Measurements from ENCODE around the gene PAX2.

Gene PAX2

DNA sequence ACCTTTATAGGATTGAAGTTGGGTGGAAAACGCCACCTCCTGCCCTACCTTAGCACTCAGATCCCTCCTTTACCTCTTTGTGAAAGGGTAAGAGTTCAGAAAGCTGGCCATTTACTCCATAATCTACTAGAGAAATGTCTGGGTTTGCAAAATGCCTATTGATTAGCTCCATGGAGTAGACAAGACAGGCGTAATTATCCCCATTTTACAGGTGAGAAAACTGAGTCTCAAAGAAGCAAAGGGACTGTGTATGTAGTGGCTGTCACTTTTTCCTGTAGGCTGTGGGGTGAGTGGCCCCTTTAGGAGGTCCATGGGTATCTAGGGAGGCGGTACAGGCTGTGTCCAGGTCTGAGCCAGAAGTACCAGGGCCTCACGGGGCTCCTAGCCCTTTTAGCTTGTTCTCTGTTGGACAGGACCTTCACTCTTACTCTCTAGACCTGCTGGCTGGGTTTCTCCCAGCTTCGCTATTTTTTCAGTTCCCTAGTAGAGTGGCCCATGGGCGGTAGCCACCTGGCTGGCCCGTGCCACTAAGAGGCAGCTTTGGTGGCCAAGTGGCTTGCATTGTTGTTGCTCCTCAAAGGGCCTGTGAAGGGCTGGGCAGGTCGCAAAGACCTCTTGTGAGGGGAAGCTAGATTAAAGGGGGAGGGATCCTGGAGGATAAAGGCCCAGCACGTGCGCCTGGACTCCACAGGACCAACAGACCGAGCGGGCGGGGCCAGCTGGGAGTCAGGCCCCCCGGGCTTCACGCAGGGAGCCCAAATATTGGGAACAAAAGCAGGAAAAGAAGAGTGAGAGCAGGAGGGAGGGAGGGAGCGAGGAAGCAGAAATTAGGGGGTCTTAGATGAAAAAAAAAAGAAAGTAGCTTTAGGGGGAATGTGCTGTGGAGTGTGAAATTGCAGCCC lies 4.7 kb upstream of the PAX2 start:
- DNase-seq, result no peak

GRCh38 chr10:100741378-100742075 lies 3.9 kb upstream of the PAX2 start:
- DNase-seq, result no peak

GRCh38 chr10:100742076-100742771 lies 3.2 kb upstream of the PAX2 start:
- no peak for DNase-seq

- no peak for DNase-seq
Observed at GRCh38 chr10:100742936-100743335, 2.4 kb upstream of the PAX2 start.

GRCh38 chr10:100743626-100744135 lies 1.7 kb upstream of the PAX2 start:
- DNase-seq, result peak; percentile 7 to 31 (median 22)

DNA sequence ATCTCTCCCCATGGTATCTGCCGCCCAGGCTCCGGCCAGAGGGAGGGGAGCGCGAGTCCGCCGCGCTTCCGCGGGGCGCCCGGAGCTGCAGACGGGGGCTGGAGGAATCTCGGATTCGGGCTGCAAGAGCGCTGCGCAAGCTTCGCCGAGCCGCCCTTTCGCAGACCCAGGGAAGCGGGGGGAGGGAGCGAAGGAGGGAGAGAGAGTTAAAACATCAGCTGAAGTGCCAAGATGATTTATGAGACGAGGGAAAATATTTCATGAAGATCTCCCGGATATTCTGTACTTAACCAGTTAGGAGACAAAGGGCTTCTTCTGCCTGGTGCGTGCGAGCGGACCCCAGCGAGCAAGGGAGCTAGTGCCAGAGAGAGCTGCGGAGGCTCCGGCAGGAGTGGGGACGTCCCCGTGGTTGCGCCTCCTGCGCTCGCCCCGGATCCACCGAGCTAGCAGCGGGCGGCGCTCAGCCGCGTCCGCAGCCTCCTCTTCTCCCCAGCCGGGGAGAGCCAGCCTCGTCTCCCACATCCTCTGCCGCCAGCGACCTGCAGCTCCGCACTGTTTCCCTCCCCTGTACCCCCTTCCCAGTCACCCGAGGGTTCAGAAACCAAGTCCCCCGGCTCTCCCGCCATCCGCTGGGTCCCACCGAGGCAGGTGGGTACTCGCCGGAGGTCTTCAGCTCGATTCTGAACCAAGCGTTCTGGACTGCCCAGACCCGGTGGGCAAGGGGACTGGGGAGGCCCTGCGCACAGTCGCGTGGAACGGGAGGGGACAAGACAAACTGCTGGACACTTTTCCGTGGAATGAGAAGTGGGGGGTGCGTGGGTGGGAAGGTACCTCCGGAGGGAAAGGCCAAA lies 1.0 kb upstream of the PAX2 start:
- no peak for DNase-seq

DNA sequence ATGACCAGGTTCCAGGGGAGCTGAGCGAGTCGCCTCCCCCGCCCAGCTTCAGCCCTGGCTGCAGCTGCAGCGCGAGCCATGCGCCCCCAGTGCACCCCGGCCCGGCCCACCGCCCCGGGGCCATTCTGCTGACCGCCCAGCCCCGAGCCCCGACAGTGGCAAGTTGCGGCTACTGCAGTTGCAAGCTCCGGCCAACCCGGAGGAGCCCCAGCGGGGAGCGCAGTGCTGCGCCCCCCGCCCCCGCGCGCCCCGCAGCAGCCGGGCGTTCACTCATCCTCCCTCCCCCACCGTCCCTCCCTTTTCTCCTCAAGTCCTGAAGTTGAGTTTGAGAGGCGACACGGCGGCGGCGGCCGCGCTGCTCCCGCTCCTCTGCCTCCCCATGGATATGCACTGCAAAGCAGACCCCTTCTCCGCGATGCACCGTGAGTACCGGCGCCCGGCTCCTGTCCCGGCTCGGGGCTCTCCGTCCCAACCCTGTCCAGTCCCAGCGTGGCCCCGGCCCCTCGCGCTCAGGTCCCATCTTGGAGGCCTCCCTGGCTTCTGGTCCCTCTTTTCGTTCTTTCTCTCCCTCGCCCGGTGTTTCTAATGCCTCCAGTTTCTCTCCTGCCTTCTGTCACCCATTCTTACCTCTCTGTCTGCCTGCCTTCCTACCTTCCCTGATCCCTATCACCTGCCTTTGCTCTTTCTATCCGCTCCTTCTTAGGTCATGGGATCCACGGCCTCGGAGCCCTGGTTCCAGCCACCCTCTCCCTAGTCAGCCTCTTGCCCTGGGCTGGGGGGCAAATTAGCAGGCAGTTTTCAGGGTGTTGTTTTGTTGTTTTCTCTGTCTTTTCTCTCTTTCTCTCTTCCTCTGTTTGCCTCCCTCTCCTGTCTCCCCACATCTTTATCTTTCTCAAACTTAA lies 751 bp downstream of the PAX2 start:
- no peak for DNase-seq

- no peak for DNase-seq
Observed at GRCh38 chr10:100746784-100747455, 1.5 kb downstream of the PAX2 start.

DNA sequence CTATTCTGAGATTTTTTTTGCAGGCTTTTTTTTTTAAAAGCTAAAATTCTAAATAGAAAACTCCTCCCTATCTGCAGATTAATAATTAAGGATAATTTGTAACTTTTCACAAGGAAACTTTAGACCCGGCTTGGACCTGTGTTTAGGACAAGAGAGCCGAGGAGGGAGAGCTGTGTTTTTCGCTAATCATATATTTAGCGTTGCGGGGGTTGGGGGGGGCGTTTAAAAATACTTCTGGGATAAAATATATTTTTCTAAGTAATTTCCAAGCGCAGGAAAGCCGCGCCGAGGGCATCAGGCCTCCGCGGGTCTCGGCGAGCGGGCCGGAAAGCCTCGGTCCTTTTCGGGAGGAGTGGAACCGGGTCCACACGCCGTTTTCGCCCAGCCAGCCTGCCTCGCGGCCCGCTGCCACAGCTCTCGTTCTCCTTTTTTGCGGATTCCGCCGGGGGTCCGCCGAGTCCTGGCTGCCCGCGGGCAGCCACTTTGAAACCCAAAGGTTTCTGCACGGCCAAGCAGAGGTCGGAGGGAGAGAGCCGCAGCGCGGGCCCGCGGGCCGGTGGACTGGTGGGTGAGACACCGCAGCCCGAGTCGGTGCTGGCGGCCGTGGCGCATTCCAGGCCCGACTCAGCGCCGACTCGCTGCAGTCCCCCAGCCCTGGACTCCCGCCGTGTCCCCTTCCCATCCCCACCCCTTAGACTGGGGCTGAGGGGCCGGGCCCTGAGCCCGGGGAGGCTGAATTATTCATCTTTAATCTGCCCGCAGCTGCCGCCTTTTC lies 2.3 kb downstream of the PAX2 start:
- no peak for DNase-seq

- DNase-seq, result no peak
Observed at GRCh38 chr10:100748231-100749058, 3.1 kb downstream of the PAX2 start.

GRCh38 chr10:100749059-100749308 lies 3.6 kb downstream of the PAX2 start:
- no peak for DNase-seq

- DNase-seq, result no peak
Observed at GRCh38 chr10:100749309-100750217, 4.2 kb downstream of the PAX2 start.

DNA sequence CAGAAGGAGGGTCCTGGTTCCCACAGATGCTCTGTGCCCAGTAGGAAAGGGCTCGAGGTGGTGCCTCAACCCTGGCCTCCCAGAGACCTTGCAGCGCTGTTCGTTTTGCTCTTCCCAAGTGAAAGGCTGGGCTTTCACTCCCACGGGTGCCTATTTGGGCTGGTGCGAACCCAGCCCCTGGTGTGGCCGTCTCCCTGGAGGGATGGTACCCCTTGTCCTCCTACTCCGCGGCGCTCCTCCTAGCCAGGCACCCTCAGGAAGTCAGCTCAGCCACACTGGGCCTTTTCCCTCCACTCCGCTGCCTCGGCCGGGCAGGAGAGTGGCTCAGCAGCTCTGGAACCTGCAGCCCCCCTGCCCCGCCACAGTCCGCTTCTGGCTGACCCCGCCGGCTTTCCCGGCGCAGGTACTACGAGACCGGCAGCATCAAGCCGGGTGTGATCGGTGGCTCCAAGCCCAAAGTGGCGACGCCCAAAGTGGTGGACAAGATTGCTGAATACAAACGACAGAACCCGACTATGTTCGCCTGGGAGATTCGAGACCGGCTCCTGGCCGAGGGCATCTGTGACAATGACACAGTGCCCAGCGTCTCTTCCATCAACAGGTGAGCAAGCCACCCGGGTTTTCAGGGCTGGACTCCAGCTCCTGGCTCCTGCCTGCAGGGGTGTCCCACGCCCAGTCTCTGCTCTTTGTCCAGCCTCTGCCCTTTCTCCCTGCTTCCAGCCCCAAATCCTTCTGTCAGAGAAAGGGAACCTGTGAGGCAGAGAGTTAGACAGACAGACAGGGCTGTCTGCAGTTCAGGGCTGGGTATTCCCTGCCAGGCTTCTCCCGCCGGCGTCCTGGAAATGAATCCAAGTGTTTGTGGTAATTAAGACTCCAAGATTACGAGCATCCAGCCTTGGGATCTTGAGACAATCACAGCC lies 5.2 kb downstream of the PAX2 start:
- DNase-seq, result no peak

GRCh38 chr10:100751211-100751933 lies 6.0 kb downstream of the PAX2 start:
- no peak for DNase-seq

- no peak for DNase-seq
Observed at GRCh38 chr10:100755821-100756220, 10.4 kb downstream of the PAX2 start.

GRCh38 chr10:100759331-100759730 lies 13.9 kb downstream of the PAX2 start:
- no peak for DNase-seq
